Measurements from ENCODE around the gene FBXO31. TPM values are rescaled to one million over a fixed set of nuclear protein-coding genes. Genes with fewer than 3 reads are reported as not detected.
A peak's percentile ranks its signal among the peaks of the same experiment; 100 is the strongest.

Gene FBXO31
- polyA plus RNA-seq, 3 donors = 24.0 to 25.9 (median 24.8) TPM

GRCh38 chr16:87312008-87312407 is 71.6 kb downstream of the FBXO31 start:
- no peak for DNase-seq

- DNase-seq = no peak
These were observed 72.2 kb downstream of the FBXO31 start for GRCh38 chr16:87311387-87311786.

- no peak for DNase-seq
These were observed 73.0 kb downstream of the FBXO31 start for GRCh38 chr16:87310610-87311009.

GRCh38 chr16:87309620-87310525 is 73.7 kb downstream of the FBXO31 start:
- DNase-seq = no peak

GRCh38 chr16:87308826-87309225 is 74.8 kb downstream of the FBXO31 start:
- no peak for DNase-seq

GRCh38 chr16:87306516-87306915 is 77.1 kb downstream of the FBXO31 start:
- no peak for DNase-seq

- DNase-seq = no peak
These were observed 77.8 kb downstream of the FBXO31 start for GRCh38 chr16:87305505-87306391.

- no peak for DNase-seq
These were observed 78.6 kb downstream of the FBXO31 start for GRCh38 chr16:87304951-87305350.

GRCh38 chr16:87303962-87304521 is 79.5 kb downstream of the FBXO31 start:
- no peak for DNase-seq

- DNase-seq = no peak
These were observed 80.1 kb downstream of the FBXO31 start for GRCh38 chr16:87303431-87303930.

- DNase-seq = no peak
These were observed 84.6 kb downstream of the FBXO31 start for GRCh38 chr16:87298857-87299465.

GRCh38 chr16:87297918-87298631 is 85.5 kb downstream of the FBXO31 start:
- DNase-seq = peak; percentile 42

- no peak for DNase-seq
These were observed 86.2 kb downstream of the FBXO31 start for GRCh38 chr16:87297407-87297806.

- DNase-seq = no peak
These were observed 87.7 kb downstream of the FBXO31 start for GRCh38 chr16:87295661-87296531.

GRCh38 chr16:87295259-87295658 is 88.3 kb downstream of the FBXO31 start:
- no peak for DNase-seq

- no peak for DNase-seq
These were observed 89.6 kb downstream of the FBXO31 start for GRCh38 chr16:87293990-87294389.

- no peak for DNase-seq
These were observed 91.6 kb downstream of the FBXO31 start for GRCh38 chr16:87291944-87292343.

- DNase-seq = no peak
These were observed 94.7 kb downstream of the FBXO31 start for GRCh38 chr16:87288753-87289362.

GRCh38 chr16:87286839-87287626 is 96.5 kb downstream of the FBXO31 start:
- no peak for DNase-seq
